ENCODE measurements around the gene UBE2Q1.

Gene UBE2Q1

DNA sequence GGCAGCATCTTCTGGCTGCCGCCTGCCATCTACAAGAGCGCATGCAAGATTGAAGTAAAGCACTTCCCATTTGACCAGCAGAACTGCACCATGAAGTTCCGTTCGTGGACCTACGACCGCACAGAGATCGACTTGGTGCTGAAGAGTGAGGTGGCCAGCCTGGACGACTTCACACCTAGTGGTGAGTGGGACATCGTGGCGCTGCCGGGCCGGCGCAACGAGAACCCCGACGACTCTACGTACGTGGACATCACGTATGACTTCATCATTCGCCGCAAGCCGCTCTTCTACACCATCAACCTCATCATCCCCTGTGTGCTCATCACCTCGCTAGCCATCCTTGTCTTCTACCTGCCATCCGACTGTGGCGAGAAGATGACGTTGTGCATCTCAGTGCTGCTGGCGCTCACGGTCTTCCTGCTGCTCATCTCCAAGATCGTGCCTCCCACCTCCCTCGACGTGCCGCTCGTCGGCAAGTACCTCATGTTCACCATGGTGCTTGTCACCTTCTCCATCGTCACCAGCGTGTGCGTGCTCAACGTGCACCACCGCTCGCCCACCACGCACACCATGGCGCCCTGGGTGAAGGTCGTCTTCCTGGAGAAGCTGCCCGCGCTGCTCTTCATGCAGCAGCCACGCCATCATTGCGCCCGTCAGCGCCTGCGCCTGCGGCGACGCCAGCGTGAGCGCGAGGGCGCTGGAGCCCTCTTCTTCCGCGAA is 12.9 kb upstream of the UBE2Q1 start:
- no peak for TF ChIP-seq ZNF274 (IDR thresholded peaks at IDR 0.05; ENCODE audit: low read depth, low read length)
- no peak overlapping the region for H3K4me3 ChIP-seq (ENCODE audit: low read length)

DNA sequence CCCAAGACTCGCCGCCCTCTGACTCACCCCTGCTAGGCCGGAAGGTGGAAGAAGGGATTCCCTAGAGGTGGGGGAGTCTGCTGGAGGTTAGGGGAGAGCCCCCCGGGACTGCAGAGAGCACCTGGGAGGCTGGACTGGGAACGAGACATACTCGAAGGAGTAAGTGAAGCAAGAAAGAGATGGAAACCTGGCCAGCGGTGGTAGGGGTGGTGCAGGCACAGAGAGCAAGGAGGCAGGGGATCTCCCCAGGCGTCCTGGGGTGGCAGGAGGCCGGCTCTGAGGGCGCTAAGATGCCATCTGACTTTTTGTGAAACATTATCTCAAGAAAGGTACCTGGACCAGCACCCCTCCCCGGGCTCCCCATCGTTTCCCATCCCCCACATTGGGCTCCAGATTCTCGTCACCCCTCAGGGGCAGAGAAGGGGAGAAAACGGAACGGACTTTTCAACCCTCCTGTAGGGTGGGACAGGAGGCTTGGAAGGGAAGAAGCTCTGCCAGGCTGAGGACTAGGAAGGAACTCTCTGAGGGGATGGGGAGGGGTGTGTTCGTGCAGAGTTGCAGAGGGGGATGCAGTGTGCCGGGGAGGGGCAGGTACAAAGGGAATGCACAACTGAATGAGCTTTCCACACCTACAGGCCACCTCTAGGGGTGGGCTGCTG is 9.8 kb upstream of the UBE2Q1 start:
- no peak overlapping the region for H3K4me3 ChIP-seq (ENCODE audit: low read length)
- no peak for TF ChIP-seq ZNF274 (IDR thresholded peaks at IDR 0.05; ENCODE audit: low read depth, low read length)

- H3K4me3 ChIP-seq (ENCODE audit: low read length): no peak within 1 kb of the TSS
- TF ChIP-seq ZNF274 (IDR thresholded peaks at IDR 0.05; ENCODE audit: low read depth, low read length): no peak
Observed at GRCh38 chr1:154567386-154568156, 9.1 kb upstream of the UBE2Q1 start, which contains the start of gene CHRNB2. TSS of gene CHRNB2 (plus strand) at chr1:154567778. CDS start at chr1:154568045, 267 bp downstream.

GRCh38 chr1:154565876-154566275 is 7.4 kb upstream of the UBE2Q1 start:
- no peak for TF ChIP-seq ZNF274 (IDR thresholded peaks at IDR 0.05; ENCODE audit: low read depth, low read length)
- no peak overlapping the region for H3K4me3 ChIP-seq (ENCODE audit: low read length)

- H3K4me3 ChIP-seq (ENCODE audit: low read length): peak overlapping the region; percentile 78
- no peak for TF ChIP-seq ZNF274 (IDR thresholded peaks at IDR 0.05; ENCODE audit: low read depth, low read length)
Observed at GRCh38 chr1:154559466-154560044, 1.1 kb upstream of the UBE2Q1 start.

- no peak for TF ChIP-seq ZNF274 (IDR thresholded peaks at IDR 0.05; ENCODE audit: low read depth, low read length)
- H3K4me3 ChIP-seq (ENCODE audit: low read length): peak overlapping the region; percentile 78
Observed at GRCh38 chr1:154558720-154559465, 431 bp upstream of the UBE2Q1 start.

- no peak for TF ChIP-seq ZNF274 (IDR thresholded peaks at IDR 0.05; ENCODE audit: low read depth, low read length)
- peak overlapping the region; percentile 99 for H3K4me3 ChIP-seq (ENCODE audit: low read length)
Observed at GRCh38 chr1:154557248-154557938, 1.1 kb downstream of the UBE2Q1 start.

DNA sequence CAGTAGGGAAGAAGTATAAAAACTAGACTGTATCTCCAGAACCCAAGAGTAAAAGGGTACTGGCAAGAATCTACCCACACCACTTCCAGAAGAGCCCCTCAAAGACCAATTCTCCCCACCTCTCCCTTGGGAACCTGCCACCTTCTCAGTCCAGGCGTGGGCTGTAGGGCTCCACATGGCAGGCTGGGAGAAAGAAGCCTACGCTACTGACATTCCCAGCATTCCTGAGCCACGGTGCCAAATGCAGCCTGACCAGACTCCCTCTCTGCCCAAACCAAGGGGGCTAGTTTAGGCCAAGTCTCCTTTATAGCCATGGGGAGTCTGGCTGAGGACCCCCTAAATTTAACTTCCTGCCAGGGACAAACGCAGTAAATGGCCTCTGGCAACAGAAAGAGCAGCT is 2.0 kb downstream of the UBE2Q1 start:
- peak overlapping the region; percentile 99 for H3K4me3 ChIP-seq (ENCODE audit: low read length)
- TF ChIP-seq ZNF274 (IDR thresholded peaks at IDR 0.05; ENCODE audit: low read depth, low read length): no peak

- TF ChIP-seq ZNF274 (IDR thresholded peaks at IDR 0.05; ENCODE audit: low read depth, low read length): no peak
- H3K4me3 ChIP-seq (ENCODE audit: low read length): no peak overlapping the region
Observed at GRCh38 chr1:154553056-154554030, 5.1 kb downstream of the UBE2Q1 start.

GRCh38 chr1:154552036-154552435 is 6.4 kb downstream of the UBE2Q1 start:
- no peak overlapping the region for H3K4me3 ChIP-seq (ENCODE audit: low read length)
- no peak for TF ChIP-seq ZNF274 (IDR thresholded peaks at IDR 0.05; ENCODE audit: low read depth, low read length)

GRCh38 chr1:154551474-154551873 is 7.0 kb downstream of the UBE2Q1 start:
- no peak for TF ChIP-seq ZNF274 (IDR thresholded peaks at IDR 0.05; ENCODE audit: low read depth, low read length)
- no peak overlapping the region for H3K4me3 ChIP-seq (ENCODE audit: low read length)

GRCh38 chr1:154550657-154551056 is 7.8 kb downstream of the UBE2Q1 start:
- TF ChIP-seq ZNF274 (IDR thresholded peaks at IDR 0.05; ENCODE audit: low read depth, low read length): no peak
- H3K4me3 ChIP-seq (ENCODE audit: low read length): no peak overlapping the region

Measured in GM08714 (cell line).